Measurements from ENCODE around the gene PAPPA2. TPM values are rescaled to one million over a fixed set of nuclear protein-coding genes. Genes with fewer than 3 reads are reported as not detected.

The PAPPA2 gene
- total and polyA plus RNA-seq, 5 donors = 0.18 to 1.1 (median 0.74) TPM

DNA sequence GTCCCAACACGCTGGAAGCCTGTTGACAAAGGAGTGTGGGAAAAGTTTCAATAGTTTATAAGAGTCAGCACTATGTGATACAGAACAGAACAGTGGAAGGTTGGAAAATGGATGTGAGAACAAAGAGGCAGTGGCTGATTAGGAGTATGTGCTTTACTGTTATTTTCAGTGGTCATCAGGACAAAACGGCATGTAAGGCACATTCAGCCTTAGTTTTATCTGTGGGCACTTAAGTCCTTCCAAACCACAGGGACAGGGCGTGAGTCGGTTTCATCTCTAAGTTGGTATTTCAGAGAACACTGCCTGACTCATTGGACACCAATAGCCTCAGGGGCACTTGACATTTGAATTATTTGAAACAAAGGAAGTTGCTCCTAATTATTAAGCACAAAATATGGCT is 394.7 kb downstream of the PAPPA2 start:
- intact Hi-C loops (cut with DNase I) = no loop called here
- no peak overlapping the region for H3K27ac ChIP-seq (ENCODE audit: low read length)
- no peaks in the 10 kb centered on the region for H3K9me3 ChIP-seq (ENCODE audit: control insufficient read depth, low read length)
- no peak for ATAC-seq
- H3K4me1 ChIP-seq (ENCODE audit: control insufficient read depth, insufficient read depth, low read length) = peaks cover 2% of the 10 kb centered on the region
- H3K4me3 ChIP-seq (ENCODE audit: low read length) = no peak overlapping the region
- no peak for DNase-seq
- 36% methylated on average over 4 of the region's 4 CpGs for WGBS
- no peaks in the 10 kb centered on the region for H3K27me3 ChIP-seq (ENCODE audit: control insufficient read depth, insufficient read depth)

GRCh38 chr1:176858433-176858916 is 395.5 kb downstream of the PAPPA2 start:
- H3K4me1 ChIP-seq (ENCODE audit: control insufficient read depth, insufficient read depth, low read length) = peaks cover 2% of the 10 kb centered on the region
- WGBS = 56% methylated on average over 4 of the region's 4 CpGs
- DNase-seq = no peak
- no peaks in the 10 kb centered on the region for H3K9me3 ChIP-seq (ENCODE audit: control insufficient read depth, low read length)
- ATAC-seq = no peak
- no peak overlapping the region for H3K4me3 ChIP-seq (ENCODE audit: low read length)
- intact Hi-C loops (cut with DNase I) = no loop called here
- H3K27me3 ChIP-seq (ENCODE audit: control insufficient read depth, insufficient read depth) = no peaks in the 10 kb centered on the region
- no peak overlapping the region for H3K27ac ChIP-seq (ENCODE audit: low read length)

GRCh38 chr1:176863613-176864012 is 400.6 kb downstream of the PAPPA2 start:
- Histone ChIP-seq H3K27me3 (ENCODE audit: control insufficient read depth, insufficient read depth) (no peaks in the 10 kb centered on the region), H3K4me1 (ENCODE audit: control insufficient read depth, insufficient read depth, low read length) (no peaks in the 10 kb centered on the region), H3K27ac (ENCODE audit: low read length) (no peak overlapping the region), H3K9me3 (ENCODE audit: control insufficient read depth, low read length) (no peaks in the 10 kb centered on the region), H3K4me3 (ENCODE audit: low read length) (no peak overlapping the region)
- no peak for DNase-seq
- intact Hi-C loops (cut with DNase I) = no loop called here
- WGBS = 87% methylated on average over 4 of the region's 4 CpGs
- ATAC-seq = no peak

DNA sequence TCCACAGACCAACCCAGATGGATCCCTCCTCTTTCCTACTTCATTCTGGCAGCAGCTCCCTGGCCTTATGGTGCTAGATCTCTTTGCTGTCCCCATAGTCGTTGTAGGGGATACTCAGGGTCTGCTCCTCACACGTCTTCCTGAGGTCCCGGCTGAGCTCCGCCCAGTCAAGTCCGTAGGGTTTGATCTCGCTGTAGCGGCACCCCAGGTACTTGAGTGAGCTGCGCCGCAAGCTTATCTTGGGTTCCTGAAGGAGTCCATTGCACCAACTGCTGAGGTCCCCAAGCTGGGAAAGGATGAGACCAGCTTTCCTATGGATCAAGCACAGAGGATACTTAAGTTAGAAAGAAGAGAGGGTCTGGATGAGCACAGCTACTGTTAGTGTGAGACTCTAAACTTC is 401.2 kb downstream of the PAPPA2 start:
- Histone ChIP-seq H3K9me3 (ENCODE audit: control insufficient read depth, low read length) (no peaks in the 10 kb centered on the region), H3K4me1 (ENCODE audit: control insufficient read depth, insufficient read depth, low read length) (no peaks in the 10 kb centered on the region), H3K27me3 (ENCODE audit: control insufficient read depth, insufficient read depth) (no peaks in the 10 kb centered on the region), H3K4me3 (ENCODE audit: low read length) (no peak overlapping the region), H3K27ac (ENCODE audit: low read length) (no peak overlapping the region)
- ATAC-seq (peak in 1 of 2 donors; percentile 31), DNase-seq (no peak)
- intact Hi-C loops (cut with DNase I) = no loop called here
- 86% methylated on average over 9 of the region's 9 CpGs for WGBS

DNA sequence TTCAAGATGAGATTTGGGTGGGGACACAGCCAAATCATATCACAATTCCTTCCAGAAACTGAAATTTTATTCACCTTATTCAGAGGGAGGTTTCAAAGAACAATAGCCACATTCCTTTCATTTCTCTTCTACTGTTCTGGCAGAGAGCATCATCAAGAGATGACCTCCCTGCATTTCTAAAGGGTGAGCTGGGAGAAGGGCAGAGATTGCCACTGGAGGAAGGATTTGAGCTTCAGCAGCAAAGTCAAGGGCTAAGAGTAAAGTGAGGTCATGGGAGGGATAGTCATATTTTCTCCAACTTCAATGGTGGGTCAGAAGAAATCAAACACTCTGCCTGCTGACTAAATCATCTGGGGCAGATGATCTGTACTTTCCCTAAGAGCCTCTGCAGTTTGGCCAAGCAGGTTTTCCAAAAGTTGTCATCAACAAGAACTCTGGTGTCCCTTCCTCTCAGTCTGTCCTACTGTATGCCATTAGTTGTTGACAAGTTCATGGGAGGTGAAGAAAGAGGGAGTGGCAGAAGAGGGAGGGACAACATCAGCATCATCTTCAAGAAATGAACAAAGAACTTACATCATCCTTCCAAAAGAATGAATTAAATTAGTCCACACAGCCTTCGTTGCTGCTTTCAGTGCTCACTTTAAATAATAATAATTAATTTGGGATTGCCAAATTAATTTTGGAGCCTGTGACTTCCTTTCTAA is 403.2 kb downstream of the PAPPA2 start:
- H3K4me1 ChIP-seq (ENCODE audit: control insufficient read depth, insufficient read depth, low read length) = no peaks in the 10 kb centered on the region
- 70% methylated on average over 1 of the region's 1 CpG for WGBS
- ATAC-seq (no peak), DNase-seq (no peak)
- no peaks in the 10 kb centered on the region for H3K27me3 ChIP-seq (ENCODE audit: control insufficient read depth, insufficient read depth)
- H3K9me3 ChIP-seq (ENCODE audit: control insufficient read depth, low read length) = no peaks in the 10 kb centered on the region
- no peak overlapping the region for H3K27ac ChIP-seq (ENCODE audit: low read length)
- intact Hi-C loops (cut with DNase I) = no loop called here
- H3K4me3 ChIP-seq (ENCODE audit: low read length) = no peak overlapping the region

DNA sequence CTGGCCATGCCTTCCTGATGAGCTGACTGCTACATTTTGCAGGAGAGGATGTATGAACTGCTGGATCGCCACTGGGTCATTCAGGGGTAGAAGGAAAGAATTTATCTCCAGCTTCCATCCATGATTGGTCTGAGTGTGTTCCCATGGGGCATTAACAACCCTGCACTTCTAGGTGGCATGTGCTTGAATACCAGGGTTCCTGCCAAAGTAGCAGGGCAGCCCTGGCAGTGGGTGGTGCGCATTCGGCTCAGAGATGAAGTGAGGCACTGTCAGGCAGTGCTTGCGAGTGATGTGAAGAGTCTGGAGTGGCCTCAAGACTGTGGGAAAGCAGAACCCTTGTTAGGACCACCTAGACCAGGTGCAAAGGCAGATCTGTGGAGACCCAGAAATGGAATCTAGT is 406.6 kb downstream of the PAPPA2 start:
- 71% methylated on average over 4 of the region's 4 CpGs for WGBS
- ATAC-seq (peak; percentile 45 to 66), DNase-seq (no peak)
- intact Hi-C loops (cut with DNase I) = no loop called here
- H3K9me3 ChIP-seq (ENCODE audit: control insufficient read depth, low read length) = no peaks in the 10 kb centered on the region
- no peak overlapping the region for H3K4me3 ChIP-seq (ENCODE audit: low read length)
- no peak overlapping the region for H3K27ac ChIP-seq (ENCODE audit: low read length)
- H3K4me1 ChIP-seq (ENCODE audit: control insufficient read depth, insufficient read depth, low read length) = no peaks in the 10 kb centered on the region
- no peaks in the 10 kb centered on the region for H3K27me3 ChIP-seq (ENCODE audit: control insufficient read depth, insufficient read depth)

DNA sequence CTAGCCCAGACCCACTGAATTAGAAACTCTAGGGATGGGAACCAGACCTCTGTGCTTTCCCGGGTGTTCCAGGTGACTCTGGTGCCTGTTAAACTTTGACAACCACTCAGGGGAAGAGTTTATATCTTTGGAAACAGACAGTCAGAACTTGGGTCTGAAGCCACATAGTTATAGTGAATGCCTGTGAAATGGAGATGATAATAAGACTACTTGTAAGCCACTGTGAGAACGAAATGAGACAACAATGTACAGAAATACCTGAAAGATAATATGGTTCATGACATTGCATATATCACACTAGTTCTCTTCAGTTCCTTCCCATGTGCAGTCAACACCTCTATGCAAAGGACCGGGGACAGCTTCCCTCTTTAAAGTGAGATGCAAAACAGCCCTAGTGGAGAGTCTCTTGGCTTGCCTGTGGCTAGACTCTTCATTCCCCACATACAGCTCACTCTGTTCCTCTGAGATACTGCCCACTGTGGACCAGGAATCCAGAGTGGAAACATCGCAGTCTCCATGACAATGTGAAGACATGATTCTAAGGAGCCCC is 414.1 kb downstream of the PAPPA2 start:
- H3K4me1 ChIP-seq (ENCODE audit: control insufficient read depth, insufficient read depth, low read length) = no peaks in the 10 kb centered on the region
- H3K27ac ChIP-seq (ENCODE audit: low read length) = no peak overlapping the region
- WGBS = 73% methylated on average over 4 of the region's 4 CpGs
- H3K9me3 ChIP-seq (ENCODE audit: control insufficient read depth, low read length) = no peaks in the 10 kb centered on the region
- intact Hi-C loops (cut with DNase I) = loop anchor here in 1 of 4 donors (5.0 kb wide), 1 partner anchor 505 kb away; no protein-coding TSS in a partner anchor
- H3K27me3 ChIP-seq (ENCODE audit: control insufficient read depth, insufficient read depth) = no peaks in the 10 kb centered on the region
- ATAC-seq = no peak
- H3K4me3 ChIP-seq (ENCODE audit: low read length) = no peak overlapping the region
- DNase-seq = no peak

- H3K27ac ChIP-seq (ENCODE audit: low read length) = no peak overlapping the region
- intact Hi-C loops (cut with DNase I) = loop anchor here in 1 of 4 donors (5.0 kb wide), 1 partner anchor 505 kb away; no protein-coding TSS in a partner anchor
- WGBS = 29% methylated on average over 3 of the region's 3 CpGs
- H3K27me3 ChIP-seq (ENCODE audit: control insufficient read depth, insufficient read depth) = no peaks in the 10 kb centered on the region
- no peak for DNase-seq
- H3K9me3 ChIP-seq (ENCODE audit: control insufficient read depth, low read length) = no peaks in the 10 kb centered on the region
- no peak for ATAC-seq
- H3K4me1 ChIP-seq (ENCODE audit: control insufficient read depth, insufficient read depth, low read length) = no peaks in the 10 kb centered on the region
- H3K4me3 ChIP-seq (ENCODE audit: low read length) = no peak overlapping the region
Measured at GRCh38 chr1:176877557-176877956, 414.6 kb downstream of the PAPPA2 start.

DNA sequence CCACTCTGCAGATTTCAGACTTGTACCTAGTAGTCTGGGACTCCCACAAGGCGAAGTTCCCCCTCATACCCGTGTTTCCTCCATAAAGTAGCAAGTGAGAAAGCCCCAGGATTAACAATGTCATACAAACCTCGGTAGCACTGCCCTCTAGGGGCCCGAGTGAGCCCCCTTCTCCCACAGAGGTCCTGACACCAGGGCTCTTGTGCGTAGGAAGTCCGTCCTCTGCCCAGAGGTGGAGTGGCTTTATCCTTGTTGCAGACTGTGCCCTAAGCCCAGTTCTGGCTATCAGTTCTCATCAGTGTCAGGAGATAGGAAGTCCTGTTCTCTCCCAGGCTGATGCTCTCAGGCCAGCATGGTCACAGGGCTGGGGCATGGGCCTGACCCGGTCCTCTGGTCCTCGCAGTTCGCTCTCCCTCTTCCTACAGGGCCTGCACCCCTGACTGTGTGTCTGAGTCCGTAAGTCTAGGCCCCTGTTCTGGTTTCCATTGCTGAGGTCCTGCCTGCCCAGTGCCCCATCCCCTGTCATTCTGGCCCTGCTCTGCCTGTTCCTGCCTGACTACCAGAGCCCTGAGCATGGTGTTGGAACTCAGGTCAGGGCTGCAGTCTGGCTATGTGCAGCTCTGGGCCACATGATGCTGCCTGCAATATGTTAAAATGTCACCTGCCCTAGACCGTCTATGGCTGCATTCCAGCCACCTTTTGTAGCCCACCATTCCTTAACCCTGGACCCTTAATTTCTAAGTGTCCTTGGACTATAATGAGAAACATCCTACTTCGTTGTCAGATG is 416.0 kb downstream of the PAPPA2 start:
- DNase-seq (no peak), ATAC-seq (no peak)
- Histone ChIP-seq H3K27ac (ENCODE audit: low read length) (no peak overlapping the region), H3K4me3 (ENCODE audit: low read length) (no peak overlapping the region), H3K4me1 (ENCODE audit: control insufficient read depth, insufficient read depth, low read length) (no peaks in the 10 kb centered on the region), H3K27me3 (ENCODE audit: control insufficient read depth, insufficient read depth) (no peaks in the 10 kb centered on the region), H3K9me3 (ENCODE audit: control insufficient read depth, low read length) (no peaks in the 10 kb centered on the region)
- intact Hi-C loops (cut with DNase I) = loop anchor here in 1 of 4 donors (5.0 kb wide), 1 partner anchor 507 kb away; no protein-coding TSS in a partner anchor
- 83% methylated on average over 12 of the region's 12 CpGs for WGBS

DNA sequence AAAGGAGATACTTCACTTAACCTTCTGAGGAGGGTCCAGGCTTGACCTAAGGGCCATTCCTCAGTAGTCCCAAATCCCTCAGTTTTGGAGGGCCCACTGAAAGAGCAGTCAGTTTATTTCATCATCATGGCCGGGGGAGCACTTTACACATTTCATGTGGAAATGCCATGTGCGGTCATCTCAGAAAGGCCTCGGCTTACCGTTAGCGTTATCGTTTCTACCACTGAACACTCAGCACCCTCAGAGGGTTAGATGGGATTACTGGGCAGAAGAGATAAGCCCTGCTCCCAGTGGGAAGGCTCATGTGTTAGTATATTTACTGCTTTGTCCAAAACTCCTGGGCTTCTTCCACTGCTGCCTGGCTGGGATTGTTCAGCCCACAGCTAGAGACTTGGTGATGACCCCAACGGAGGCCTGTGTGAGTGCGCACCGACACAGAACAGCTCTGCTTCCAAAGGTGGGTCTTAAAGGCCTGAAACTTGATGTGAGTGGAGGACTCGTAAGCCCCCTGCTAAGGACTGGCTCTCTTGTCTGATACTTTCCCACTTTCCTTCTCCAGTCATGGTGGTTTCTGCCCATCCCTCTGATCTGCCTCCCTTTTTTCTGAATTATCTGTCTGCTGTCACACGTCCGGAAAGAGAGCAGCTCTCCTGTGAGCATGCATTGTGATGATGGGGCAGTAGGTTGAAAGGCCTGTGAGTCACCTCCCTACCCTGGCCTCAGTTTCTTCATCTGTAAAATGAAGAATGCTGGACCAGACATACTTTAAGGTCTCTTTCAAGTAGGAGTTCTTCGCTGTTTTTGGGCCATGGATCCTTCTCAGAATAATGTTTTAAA is 417.0 kb downstream of the PAPPA2 start:
- H3K4me3 ChIP-seq (ENCODE audit: low read length) = no peak overlapping the region
- H3K4me1 ChIP-seq (ENCODE audit: control insufficient read depth, insufficient read depth, low read length) = no peaks in the 10 kb centered on the region
- ATAC-seq (no peak), DNase-seq (no peak)
- no peaks in the 10 kb centered on the region for H3K27me3 ChIP-seq (ENCODE audit: control insufficient read depth, insufficient read depth)
- 79% methylated on average over 13 of the region's 13 CpGs for WGBS
- no peak overlapping the region for H3K27ac ChIP-seq (ENCODE audit: low read length)
- intact Hi-C loops (cut with DNase I) = loop anchor here in 3 of 4 donors (5.0 to 10.0 kb wide), 3 partner anchors 323 to 508 kb away; no protein-coding TSS in a partner anchor
- no peaks in the 10 kb centered on the region for H3K9me3 ChIP-seq (ENCODE audit: control insufficient read depth, low read length)
